ENCODE measurements around the gene WDR5.

Gene WDR5

DNA sequence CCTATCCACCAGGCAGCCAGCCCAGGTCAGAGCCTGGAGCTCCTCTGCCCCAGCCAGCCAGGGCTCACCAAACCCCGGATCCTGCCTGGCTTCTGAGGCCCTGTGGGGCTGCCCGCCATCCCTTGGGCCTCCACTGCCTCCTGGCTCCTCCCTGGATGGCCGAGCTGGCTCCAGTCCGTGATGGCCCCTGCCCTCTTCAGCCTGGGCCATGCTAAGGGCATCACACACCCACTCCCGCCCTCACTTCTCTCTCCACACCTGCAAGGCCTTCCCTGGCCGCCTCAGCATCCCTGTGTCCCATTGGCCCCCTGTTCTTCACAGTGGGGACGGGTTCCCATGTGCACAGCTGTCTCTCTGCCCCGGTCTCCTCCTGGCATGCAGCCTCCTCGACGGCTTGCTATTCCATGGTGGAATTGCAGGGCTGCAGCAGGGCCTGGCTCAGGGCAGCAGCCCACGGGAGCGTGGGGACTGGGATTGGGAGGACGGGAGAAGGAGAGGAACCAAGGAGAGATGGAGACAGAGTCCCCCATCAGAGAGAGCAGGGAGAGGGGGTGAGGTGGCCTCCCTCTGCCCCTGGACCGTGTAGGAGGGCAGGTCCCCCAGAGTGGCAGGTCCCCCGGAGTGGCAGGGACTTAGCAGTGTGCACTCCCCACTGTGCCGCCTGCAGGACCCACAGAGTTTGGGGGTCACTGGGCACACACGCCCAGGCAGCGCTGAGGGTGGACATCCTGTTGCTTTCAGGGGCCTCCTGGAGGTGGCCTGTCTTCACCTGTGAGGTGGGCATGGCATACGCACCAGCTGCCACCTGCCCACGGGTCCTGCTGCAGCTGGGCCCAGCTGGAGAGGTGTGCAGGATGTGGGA lies 45.1 kb downstream of the WDR5 start:
- no peak overlapping the region for H3K4me3 ChIP-seq (ENCODE audit: low read depth, low read length)
- TF ChIP-seq, protein P1, sequence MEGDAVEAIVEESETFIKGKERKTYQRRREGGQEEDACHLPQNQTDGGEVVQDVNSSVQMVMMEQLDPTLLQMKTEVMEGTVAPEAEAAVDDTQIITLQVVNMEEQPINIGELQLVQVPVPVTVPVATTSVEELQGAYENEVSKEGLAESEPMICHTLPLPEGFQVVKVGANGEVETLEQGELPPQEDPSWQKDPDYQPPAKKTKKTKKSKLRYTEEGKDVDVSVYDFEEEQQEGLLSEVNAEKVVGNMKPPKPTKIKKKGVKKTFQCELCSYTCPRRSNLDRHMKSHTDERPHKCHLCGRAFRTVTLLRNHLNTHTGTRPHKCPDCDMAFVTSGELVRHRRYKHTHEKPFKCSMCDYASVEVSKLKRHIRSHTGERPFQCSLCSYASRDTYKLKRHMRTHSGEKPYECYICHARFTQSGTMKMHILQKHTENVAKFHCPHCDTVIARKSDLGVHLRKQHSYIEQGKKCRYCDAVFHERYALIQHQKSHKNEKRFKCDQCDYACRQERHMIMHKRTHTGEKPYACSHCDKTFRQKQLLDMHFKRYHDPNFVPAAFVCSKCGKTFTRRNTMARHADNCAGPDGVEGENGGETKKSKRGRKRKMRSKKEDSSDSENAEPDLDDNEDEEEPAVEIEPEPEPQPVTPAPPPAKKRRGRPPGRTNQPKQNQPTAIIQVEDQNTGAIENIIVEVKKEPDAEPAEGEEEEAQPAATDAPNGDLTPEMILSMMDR (IDR thresholded peaks at IDR 0.05; ENCODE audit: low read depth, low read length), result no peak
- DNase-seq (ENCODE audit: low read depth, low spot score), result no peak
- in situ Hi-C loops (cut with HindIII; ENCODE audit: low sequenced_read_pairs), result no loop called here

GRCh38 chr9:134181648-134182034 lies 45.8 kb downstream of the WDR5 start:
- TF ChIP-seq, protein P1 (IDR thresholded peaks at IDR 0.05; ENCODE audit: low read depth, low read length), result no peak
- in situ Hi-C loops (cut with HindIII; ENCODE audit: low sequenced_read_pairs), result no loop called here
- no peak overlapping the region for H3K4me3 ChIP-seq (ENCODE audit: low read depth, low read length)
- DNase-seq (ENCODE audit: low read depth, low spot score), result no peak

- in situ Hi-C loops (cut with HindIII; ENCODE audit: low sequenced_read_pairs), result no loop called here
- TF ChIP-seq, protein P1 (IDR thresholded peaks at IDR 0.05; ENCODE audit: low read depth, low read length), result no peak
- DNase-seq (ENCODE audit: low read depth, low spot score), result no peak
- H3K4me3 ChIP-seq (ENCODE audit: low read depth, low read length), result no peak overlapping the region
Observed at GRCh38 chr9:134182554-134183085, 46.7 kb downstream of the WDR5 start.

- in situ Hi-C loops (cut with HindIII; ENCODE audit: low sequenced_read_pairs), result no loop called here
Observed at GRCh38 chr9:134185536-134186011, 49.7 kb downstream of the WDR5 start.

DNA sequence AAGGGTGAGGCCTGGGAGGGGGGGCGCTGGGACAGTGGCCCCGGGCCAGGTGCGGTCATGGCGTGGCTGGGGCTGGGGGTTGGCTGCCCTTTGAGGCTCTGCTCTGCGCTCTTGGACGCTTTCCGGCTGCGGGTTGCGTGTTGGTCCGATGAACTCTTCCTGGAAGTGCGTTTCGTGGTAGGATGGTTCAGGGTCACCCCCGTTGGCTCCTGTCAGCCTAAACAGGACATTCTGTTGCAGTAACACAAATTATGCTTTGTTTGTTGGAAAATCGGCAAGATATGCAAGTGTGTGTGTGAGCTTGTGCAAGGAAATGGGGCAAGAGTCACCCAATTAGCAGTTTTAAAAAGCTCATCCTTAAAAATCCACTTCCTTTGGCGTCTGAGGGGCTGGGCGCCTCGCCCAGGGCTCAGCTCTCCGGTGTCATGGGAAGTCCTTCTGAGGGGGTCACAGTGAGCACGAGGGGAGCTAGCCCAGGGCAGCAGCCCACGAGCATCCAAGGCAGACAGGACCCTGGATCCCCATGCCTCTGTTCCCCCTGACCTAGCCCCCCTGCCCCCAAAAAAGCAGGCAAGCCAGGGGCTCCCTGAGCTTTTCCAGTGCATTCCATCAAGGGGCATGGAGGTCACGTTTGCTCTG lies 50.7 kb downstream of the WDR5 start:
- in situ Hi-C loops (cut with HindIII; ENCODE audit: low sequenced_read_pairs), result no loop called here
- DNase-seq (ENCODE audit: low read depth, low spot score), result no peak
- no peak overlapping the region for H3K4me3 ChIP-seq (ENCODE audit: low read depth, low read length)
- TF ChIP-seq, protein P1 (IDR thresholded peaks at IDR 0.05; ENCODE audit: low read depth, low read length), result no peak

More at GRCh38 chr9:134185536-134186011, 49.7 kb downstream of the WDR5 start:
- no peak for DNase-seq (ENCODE audit: low read depth, low spot score)
- no peak overlapping the region for H3K4me3 ChIP-seq (ENCODE audit: low read depth, low read length)
- TF ChIP-seq, protein P1 (IDR thresholded peaks at IDR 0.05; ENCODE audit: low read depth, low read length), result no peak

GRCh38 chr9:134187110-134187531 lies 51.2 kb downstream of the WDR5 start:
- TF ChIP-seq, protein P1 (IDR thresholded peaks at IDR 0.05; ENCODE audit: low read depth, low read length), result no peak
- in situ Hi-C loops (cut with HindIII; ENCODE audit: low sequenced_read_pairs), result no loop called here
- H3K4me3 ChIP-seq (ENCODE audit: low read depth, low read length), result no peak overlapping the region
- no peak for DNase-seq (ENCODE audit: low read depth, low spot score)
